Mucosa of descending colon (tissue), 3 donors: ENCODE data around the gene ABCG5. TPM values are rescaled to one million over a fixed set of nuclear protein-coding genes. Genes with fewer than 3 reads are reported as not detected.

Experiments
- ATAC-seq: fragments of 200-7000 bp; cut with Tn5 transposase; one replicate; pipeline ENCODE4 v1.9.1; 2020; ENCODE audit warnings: mild to moderate bottlenecking, moderate library complexity
- DNase-seq, 3 donors: peaks; one replicate each; pipeline ENCODE4 v3.0.0-alpha.2; 2020
- H3K36me3 ChIP-seq: fragments of 200-600 bp; one replicate; pipeline ENCODE4 v1.8.0; 2021; ENCODE audit warnings: low read depth, mild to moderate bottlenecking
- H3K4me1 ChIP-seq: fragments of 200-600 bp; one replicate; pipeline ENCODE4 v1.8.0; 2021; ENCODE audit warnings: low read depth, mild to moderate bottlenecking
- H3K4me3 ChIP-seq: fragments of 200-600 bp; one replicate; pipeline ENCODE4 v1.8.0; 2021; ENCODE audit warnings: mild to moderate bottlenecking
- H3K9me3 ChIP-seq: fragments of 200-600 bp; one replicate; pipeline ENCODE4 v1.8.0; 2021; ENCODE audit warnings: mild to moderate bottlenecking
- intact Hi-C, 2 donors: fragments of 100-400 bp; cut with DNase I in 1 of 2; cut with micrococcal nuclease in 1 of 2; formaldehyde crosslinking; loops; one replicate each; pipeline versions ENCODE4 v1.11.0 to v1.11.1; 2022; cut with DNase I, micrococcal nuclease
- total RNA-seq, 3 donors: library from RNA; stranded (reverse); fragmentation: NEBNext Ultra II Directional in 2 of 3; extraction: Animal tissue kit (Norgen Biotek cat#: 25700) in 2 of 3; gene quantifications; one replicate each; pipeline versions ENCODE4 v1.2.1 to v1.2.4, GENCODE V29; 2021 to 2023
- TF ChIP-seq, protein P1 (sequence below): fragments of 200-600 bp; IDR thresholded peaks from one replicate; pipeline ENCODE4 v1.8.0; 2022; ENCODE audit warnings: antibody characterized with exemption, mild to moderate bottlenecking
- donor health status: DM: no; HTN: no; CAD: no; lungs with moderate emphysema.
- donor health status: DM: no; HTN: no; CAD: no.
- donor health status: DM: no; HTN: yes; CAD: no.

The ABCG5 gene
- total RNA-seq, 3 donors from 2014 or later, result 0.22 TPM; not detected in 2

DNA sequence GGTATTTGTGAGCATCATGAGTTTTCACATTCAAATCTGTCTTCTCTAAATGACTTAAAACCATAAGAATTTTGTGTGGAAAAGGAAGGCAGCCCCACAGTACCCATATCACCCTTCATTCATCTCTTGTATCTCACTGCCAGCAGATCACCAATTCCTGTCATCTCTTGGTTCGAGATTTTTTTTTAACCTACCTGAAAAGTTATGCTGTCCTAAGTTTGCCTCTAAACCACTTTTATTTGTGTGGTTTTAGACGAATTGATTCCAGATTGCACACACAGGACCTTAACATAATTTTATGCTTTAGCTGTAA, 32.0 kb downstream of the ABCG5 start:
- ATAC-seq (no peak), DNase-seq (no peak)
- Histone ChIP-seq H3K4me1 (no peaks in the 10 kb centered on the region), H3K4me3 (no peak overlapping the region), H3K9me3 (no peaks in the 10 kb centered on the region), H3K36me3 (no peaks in the 10 kb centered on the region)
- TF ChIP-seq, protein P1, sequence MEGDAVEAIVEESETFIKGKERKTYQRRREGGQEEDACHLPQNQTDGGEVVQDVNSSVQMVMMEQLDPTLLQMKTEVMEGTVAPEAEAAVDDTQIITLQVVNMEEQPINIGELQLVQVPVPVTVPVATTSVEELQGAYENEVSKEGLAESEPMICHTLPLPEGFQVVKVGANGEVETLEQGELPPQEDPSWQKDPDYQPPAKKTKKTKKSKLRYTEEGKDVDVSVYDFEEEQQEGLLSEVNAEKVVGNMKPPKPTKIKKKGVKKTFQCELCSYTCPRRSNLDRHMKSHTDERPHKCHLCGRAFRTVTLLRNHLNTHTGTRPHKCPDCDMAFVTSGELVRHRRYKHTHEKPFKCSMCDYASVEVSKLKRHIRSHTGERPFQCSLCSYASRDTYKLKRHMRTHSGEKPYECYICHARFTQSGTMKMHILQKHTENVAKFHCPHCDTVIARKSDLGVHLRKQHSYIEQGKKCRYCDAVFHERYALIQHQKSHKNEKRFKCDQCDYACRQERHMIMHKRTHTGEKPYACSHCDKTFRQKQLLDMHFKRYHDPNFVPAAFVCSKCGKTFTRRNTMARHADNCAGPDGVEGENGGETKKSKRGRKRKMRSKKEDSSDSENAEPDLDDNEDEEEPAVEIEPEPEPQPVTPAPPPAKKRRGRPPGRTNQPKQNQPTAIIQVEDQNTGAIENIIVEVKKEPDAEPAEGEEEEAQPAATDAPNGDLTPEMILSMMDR, result no peak
- intact Hi-C loops, result no loop called here

DNA sequence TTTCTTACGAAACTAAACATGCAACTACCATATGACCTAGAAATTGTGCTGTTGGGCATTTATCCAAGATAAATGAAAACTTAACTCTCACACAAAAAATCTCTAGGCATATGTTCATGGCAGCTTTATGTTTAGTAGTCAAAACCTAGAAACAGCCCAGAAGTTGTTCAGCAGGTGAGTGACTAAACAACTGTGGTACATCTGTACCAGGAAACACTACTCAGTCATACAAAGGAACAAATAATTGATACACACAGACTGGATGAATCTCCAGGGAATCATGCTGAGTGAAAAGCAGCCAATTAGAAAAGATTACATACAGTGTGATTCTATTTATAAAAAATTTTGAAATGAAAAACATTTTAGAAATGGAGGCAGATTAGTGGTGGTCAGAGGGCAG, 35.5 kb downstream of the ABCG5 start:
- H3K36me3 ChIP-seq, result no peaks in the 10 kb centered on the region
- no peak overlapping the region for H3K4me3 ChIP-seq
- ATAC-seq, result peak; percentile 78
- TF ChIP-seq, protein P1, result no peak
- DNase-seq, result no peak
- intact Hi-C loops, result no loop called here
- no peaks in the 10 kb centered on the region for H3K4me1 ChIP-seq
- H3K9me3 ChIP-seq, result no peaks in the 10 kb centered on the region

DNA sequence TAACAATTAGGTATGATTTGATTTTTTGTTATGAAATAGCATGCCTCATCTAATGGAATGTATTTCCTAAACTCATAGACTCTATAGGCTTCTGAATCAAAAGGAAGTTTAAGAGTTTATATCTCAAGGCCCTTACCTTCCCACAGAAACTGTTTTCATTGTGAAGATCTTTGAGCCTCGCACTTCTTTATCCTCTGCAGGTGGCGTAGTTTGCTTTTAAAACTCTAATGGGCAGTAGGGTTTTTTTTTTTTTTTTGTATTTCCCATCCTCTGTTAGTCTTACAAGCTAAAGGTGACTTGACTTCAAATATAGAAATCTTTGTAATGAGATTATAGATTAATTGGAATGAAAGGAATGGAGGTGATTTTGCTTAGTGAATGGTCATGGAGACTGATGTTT, 36.5 kb downstream of the ABCG5 start:
- H3K4me3 ChIP-seq, result no peak overlapping the region
- TF ChIP-seq, protein P1, result no peak
- no peaks in the 10 kb centered on the region for H3K36me3 ChIP-seq
- H3K9me3 ChIP-seq, result no peaks in the 10 kb centered on the region
- H3K4me1 ChIP-seq, result no peaks in the 10 kb centered on the region
- intact Hi-C loops, result no loop called here
- DNase-seq (no peak), ATAC-seq (peak; percentile 57)

DNA sequence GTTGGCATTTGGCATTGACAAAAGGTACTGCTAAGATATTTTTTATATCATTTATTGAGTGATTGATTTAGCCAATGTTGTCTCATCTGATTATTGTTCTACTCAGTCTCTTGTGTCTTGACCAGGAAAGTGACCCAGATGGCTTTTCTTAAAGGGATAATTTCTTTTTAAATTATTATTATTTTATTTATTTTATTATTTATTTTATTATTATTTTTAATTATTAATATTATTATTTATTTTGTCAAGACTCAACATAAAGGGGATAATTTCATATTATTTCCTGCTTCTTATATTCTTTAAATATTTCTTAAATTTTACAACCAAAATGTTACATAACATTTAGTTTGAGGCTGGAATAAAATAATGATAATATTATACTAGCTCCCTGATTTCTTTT, 37.7 kb downstream of the ABCG5 start:
- Histone ChIP-seq H3K36me3 (no peaks in the 10 kb centered on the region), H3K4me3 (no peak overlapping the region), H3K4me1 (no peaks in the 10 kb centered on the region), H3K9me3 (no peaks in the 10 kb centered on the region)
- TF ChIP-seq, protein P1, result no peak
- DNase-seq (no peak), ATAC-seq (no peak)
- intact Hi-C loops, result no loop called here

DNA sequence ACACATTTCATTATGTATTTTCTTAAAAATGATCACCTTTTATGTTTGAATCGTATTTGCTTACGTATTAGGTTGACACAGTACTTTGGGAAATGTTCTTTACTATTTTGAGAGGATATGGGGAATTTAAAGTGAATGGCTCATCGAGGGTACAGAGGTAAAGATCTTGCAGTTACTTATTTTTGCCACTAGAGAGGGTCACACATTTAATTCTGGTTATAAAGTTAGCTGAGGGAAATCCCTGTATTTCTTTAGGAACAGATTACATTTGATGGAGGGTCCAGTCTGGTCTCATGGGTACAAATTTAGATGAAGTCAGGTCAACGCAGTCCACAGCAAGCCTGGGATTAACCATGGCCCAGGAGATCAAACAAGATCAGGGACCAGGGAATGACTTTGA, 40.3 kb downstream of the ABCG5 start:
- Histone ChIP-seq H3K36me3 (no peaks in the 10 kb centered on the region), H3K9me3 (no peaks in the 10 kb centered on the region), H3K4me1 (no peaks in the 10 kb centered on the region), H3K4me3 (no peak overlapping the region)
- DNase-seq, result no peak
- intact Hi-C loops, result no loop called here
- peak; percentile 36 for ATAC-seq
- TF ChIP-seq, protein P1, result no peak

DNA sequence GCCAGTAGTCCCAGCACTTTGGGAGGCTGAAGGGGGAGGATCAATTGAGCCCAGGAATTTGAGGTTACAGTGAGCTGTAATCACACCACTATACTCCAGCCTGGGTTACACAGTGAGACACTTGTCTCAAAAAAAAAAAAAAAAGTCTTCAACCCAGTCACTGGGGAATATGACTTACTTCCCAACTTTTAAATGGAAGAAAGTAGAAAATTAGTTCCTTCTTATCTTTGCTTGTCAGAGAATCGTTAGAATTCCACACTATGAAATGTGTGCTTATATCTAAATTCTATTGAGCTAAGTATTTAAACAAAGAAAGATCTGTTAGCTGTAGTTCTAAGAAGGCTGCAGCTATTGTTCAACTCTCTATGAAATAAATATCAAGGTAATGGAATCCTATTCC, 42.4 kb downstream of the ABCG5 start:
- TF ChIP-seq, protein P1, result no peak
- no peaks in the 10 kb centered on the region for H3K9me3 ChIP-seq
- no peak for ATAC-seq
- no peak overlapping the region for H3K4me3 ChIP-seq
- intact Hi-C loops, result no loop called here
- H3K36me3 ChIP-seq, result no peaks in the 10 kb centered on the region
- DNase-seq, result no peak
- no peaks in the 10 kb centered on the region for H3K4me1 ChIP-seq
